Stimulated activated effector memory CD8-positive, alpha-beta T cell treated with anti-CD3 and anti-CD28 coated beads, Interleukin-12 subunit alpha, Interleukin-12 subunit beta, amount 100 ng/mL, for 72 hours (primary cell): ENCODE data around the gene COQ8B.
"Not testable (repeated sequence)": the region's sequence is repeated elsewhere in the genome, so short reads cannot be mapped to it uniquely, and the experiment has no call there.

Experiments
- ATAC-seq: fragments of 150-1000 bp; cut with Tn5 transposase; 2 replicates; pipeline ENCODE4 v1.10.0; 2021
- DNase-seq, 2 donors: peaks; one replicate each; pipeline ENCODE4 v3.0.0; 2021 to 2022; ENCODE audit warnings: low spot score in 2 of 2
- H3K27ac Mint-ChIP-seq: one replicate; pipeline ENCODE4 v1.8.0; 2022; ENCODE audit warnings: mild to moderate bottlenecking, mixed read lengths
- H3K36me3 Mint-ChIP-seq: one replicate; pipeline ENCODE4 v1.8.0; 2022; ENCODE audit warnings: mild to moderate bottlenecking, mixed read lengths
- H3K4me1 Mint-ChIP-seq: one replicate; pipeline ENCODE4 v1.8.0; 2022; ENCODE audit warnings: mixed read lengths
- H3K4me3 Mint-ChIP-seq: one replicate; pipeline ENCODE4 v1.8.0; 2022; ENCODE audit warnings: mild to moderate bottlenecking, mixed read lengths
- H3K9me3 Mint-ChIP-seq: one replicate; pipeline ENCODE4 v1.8.0; 2022; ENCODE audit warnings: mixed read lengths

Gene COQ8B

GRCh38 chr19:40735013-40735771, 18.5 kb upstream of the COQ8B start:
- no peak overlapping the region for H3K27ac Mint-ChIP-seq
- H3K4me3 Mint-ChIP-seq, result no peak overlapping the region
- DNase-seq (no peak), ATAC-seq (no peak)
- H3K9me3 Mint-ChIP-seq, result no peaks in the 10 kb centered on the region
- H3K4me1 Mint-ChIP-seq, result no peaks in the 10 kb centered on the region
- H3K36me3 Mint-ChIP-seq, result peaks cover 76% of the 10 kb centered on the region

DNA sequence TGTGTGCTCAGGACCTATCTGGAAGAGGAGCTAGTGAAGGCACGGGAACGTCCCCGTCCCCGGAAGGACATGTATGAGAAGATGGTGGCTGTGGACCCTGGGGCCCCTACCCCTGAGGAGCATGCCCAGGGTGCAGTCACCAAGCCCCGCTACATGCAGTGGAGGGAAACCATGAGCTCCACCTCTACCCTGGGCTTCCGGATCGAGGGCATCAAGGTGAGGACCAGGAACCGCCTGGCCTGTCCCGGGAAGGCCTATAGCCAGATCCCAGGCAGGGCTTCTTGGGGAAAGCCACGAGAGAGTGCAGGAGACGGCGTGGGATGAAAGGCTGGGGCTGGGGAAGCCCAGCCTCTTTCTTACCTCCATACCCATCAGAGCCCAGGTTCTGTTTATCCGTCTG, 16.5 kb upstream of the COQ8B start:
- Mint-ChIP-seq H3K36me3 (peaks cover 92% of the 10 kb centered on the region), H3K9me3 (no peaks in the 10 kb centered on the region), H3K27ac (no peak overlapping the region), H3K4me3 (no peak overlapping the region), H3K4me1 (no peaks in the 10 kb centered on the region)
- ATAC-seq, result no peak
- no peak for DNase-seq

DNA sequence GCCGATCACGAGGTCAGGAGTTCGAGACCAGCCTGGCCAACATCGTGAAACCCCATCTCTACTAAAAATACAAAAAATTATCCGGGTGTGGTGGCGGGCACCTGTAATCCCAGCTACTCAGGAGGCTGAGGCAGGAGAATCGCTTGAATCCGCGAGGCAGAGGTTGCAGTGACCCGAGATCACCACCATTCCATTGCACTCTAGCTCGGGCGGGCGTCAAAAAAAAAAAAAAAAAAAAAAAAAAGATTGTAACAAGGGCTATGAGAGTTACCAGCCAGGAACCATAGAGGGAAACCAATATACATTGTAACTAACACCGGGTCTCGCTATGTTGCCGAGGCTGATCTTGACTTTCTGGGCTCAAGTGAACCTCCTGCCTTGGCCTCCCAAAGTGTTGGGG, 15.6 kb upstream of the COQ8B start:
- not testable (repeated sequence) for ATAC-seq, H3K4me1 Mint-ChIP-seq, H3K27ac Mint-ChIP-seq

DNA sequence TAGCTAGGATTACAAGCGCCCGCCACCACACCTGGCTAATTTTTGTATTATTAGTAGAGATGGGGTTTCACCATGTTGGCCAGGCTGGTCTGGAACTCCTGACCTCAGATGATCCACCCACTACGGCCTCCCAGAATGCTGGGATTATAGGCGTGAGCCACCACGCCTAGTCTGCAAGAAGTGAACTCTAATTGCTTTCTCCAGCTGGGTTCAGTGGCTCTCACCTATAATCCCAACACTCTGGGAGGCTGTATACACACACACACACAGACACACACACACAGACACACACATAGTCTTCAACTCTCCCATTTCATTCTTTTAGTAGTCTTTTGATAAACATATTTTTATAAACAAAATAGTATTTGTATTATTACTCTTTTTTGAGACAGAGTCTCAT, 13.4 kb upstream of the COQ8B start:
- DNase-seq, H3K9me3 Mint-ChIP-seq, H3K27ac Mint-ChIP-seq, H3K4me3 Mint-ChIP-seq, H3K4me1 Mint-ChIP-seq, ATAC-seq: not testable (repeated sequence)
- H3K36me3 Mint-ChIP-seq, result peaks cover 92% of the 10 kb centered on the region

More for the DNA sequence above, 15.6 kb upstream of the COQ8B start:
- H3K36me3 Mint-ChIP-seq, result peaks cover 94% of the 10 kb centered on the region
- H3K4me3 Mint-ChIP-seq, H3K9me3 Mint-ChIP-seq, DNase-seq: not testable (repeated sequence)

- no peak for DNase-seq
- Mint-ChIP-seq H3K4me1 (peaks cover 40% of the 10 kb centered on the region), H3K9me3 (no peaks in the 10 kb centered on the region), H3K36me3 (peaks cover 76% of the 10 kb centered on the region), H3K27ac (no peak overlapping the region), H3K4me3 (no peak overlapping the region)
- no peak for ATAC-seq
These were observed 9.6 kb upstream of the COQ8B start for GRCh38 chr19:40726279-40726678.

DNA sequence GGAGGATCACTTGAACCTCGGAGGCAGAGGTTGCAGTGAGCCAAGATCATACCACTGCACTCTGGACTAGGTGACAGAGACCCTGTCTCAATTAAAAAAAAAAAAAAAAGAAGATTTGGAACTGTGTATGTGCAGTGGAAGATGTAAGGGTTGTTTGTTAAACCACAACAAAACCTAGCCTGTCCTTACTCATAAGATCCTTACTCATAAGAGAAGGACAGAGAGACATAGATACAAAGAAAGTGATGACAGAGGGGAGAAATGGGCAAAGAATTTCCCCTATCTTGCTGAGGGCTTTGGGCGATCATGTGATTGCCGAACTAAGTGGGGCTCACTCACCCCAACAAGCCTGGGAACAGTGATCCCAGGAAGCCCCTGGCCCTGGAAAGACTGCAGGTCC, 8.2 kb upstream of the COQ8B start:
- Mint-ChIP-seq H3K9me3 (no peaks in the 10 kb centered on the region), H3K27ac (peak overlapping the region; percentile 87), H3K4me1 (peaks cover 54% of the 10 kb centered on the region), H3K4me3 (peak overlapping the region; percentile 23), H3K36me3 (peaks cover 75% of the 10 kb centered on the region)
- DNase-seq, result no peak
- ATAC-seq, result peak; percentile 94

DNA sequence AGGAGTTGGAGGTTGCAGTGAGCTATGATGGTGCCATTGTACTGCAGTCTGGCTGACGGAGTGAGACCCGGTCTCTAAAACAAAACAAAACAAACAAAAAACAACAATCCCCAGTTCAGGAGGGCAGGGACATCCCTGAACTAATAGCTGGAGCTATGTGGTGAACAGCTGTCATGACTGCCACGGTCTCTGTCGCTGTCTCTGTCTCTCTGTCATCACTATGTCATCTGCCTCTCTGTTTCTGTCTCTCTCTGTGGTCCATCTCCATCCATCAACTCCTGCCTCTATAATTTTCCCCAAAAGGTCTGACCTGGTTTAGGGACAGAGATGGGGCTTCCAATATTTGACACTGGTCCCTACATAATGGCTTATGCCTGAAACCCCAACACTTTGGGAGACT, 7.6 kb upstream of the COQ8B start:
- peak overlapping the region; percentile 87 for H3K27ac Mint-ChIP-seq
- peaks cover 73% of the 10 kb centered on the region for H3K36me3 Mint-ChIP-seq
- H3K4me1 Mint-ChIP-seq, result peaks cover 60% of the 10 kb centered on the region
- no peaks in the 10 kb centered on the region for H3K9me3 Mint-ChIP-seq
- no peak overlapping the region for H3K4me3 Mint-ChIP-seq
- peak; percentile 83 for ATAC-seq
- no peak for DNase-seq

DNA sequence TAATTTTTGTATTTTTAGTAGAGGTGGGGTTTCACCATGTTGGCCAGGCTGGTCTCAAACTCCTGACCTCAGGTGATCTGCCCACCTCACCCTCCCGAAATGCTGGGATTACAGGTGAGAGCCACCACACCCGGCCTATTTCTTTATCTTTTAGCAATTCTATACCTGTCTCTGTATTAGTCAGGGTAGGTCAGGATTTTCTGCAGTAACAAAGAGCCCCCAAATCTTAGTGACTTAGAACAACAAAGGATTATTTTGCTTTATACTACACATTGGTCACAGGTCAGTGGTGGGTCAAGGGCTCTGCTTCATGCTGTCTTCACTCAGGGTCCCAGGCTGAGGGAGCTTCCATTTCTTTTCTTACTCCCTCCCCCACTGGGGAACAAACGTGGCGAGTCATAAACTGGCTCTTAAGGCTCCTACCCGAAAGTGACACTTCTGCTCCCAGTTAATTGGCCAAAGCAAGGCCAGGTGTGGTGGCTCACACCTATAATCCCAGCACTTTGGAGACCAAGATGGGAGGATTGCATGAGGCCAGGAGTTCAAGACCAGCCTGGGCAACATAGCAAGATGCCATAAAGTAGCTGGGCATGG, 7.1 kb upstream of the COQ8B start:
- H3K4me3 Mint-ChIP-seq, result no peak overlapping the region
- H3K36me3 Mint-ChIP-seq, result peaks cover 68% of the 10 kb centered on the region
- no peak for ATAC-seq
- no peak for DNase-seq
- peaks cover 65% of the 10 kb centered on the region for H3K4me1 Mint-ChIP-seq
- H3K9me3 Mint-ChIP-seq, result no peaks in the 10 kb centered on the region
- no peak overlapping the region for H3K27ac Mint-ChIP-seq

GRCh38 chr19:40721936-40722661, 5.4 kb upstream of the COQ8B start:
- Mint-ChIP-seq H3K4me3 (no peak overlapping the region), H3K9me3 (no peaks in the 10 kb centered on the region), H3K27ac (peak overlapping the region; percentile 26), H3K4me1 (peaks cover 73% of the 10 kb centered on the region), H3K36me3 (peaks cover 60% of the 10 kb centered on the region)
- DNase-seq (no peak), ATAC-seq (no peak)

DNA sequence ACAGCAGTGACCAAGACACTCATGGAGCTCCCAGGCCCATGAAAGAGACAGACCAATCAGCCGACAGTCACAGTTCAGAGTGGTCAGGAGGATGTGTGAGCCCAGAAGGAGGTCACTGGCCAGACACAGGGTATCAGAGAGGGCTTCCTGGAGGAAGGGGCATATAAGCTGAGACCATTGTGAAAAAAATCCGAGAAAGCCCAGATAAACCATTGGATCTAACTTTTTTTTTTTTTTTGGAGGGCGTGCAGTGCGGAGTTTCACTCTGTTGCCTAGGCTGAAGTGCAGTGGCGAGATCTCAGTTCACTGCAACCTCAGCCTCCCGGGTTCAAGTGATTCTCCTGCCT, 4.4 kb upstream of the COQ8B start:
- Mint-ChIP-seq H3K36me3 (peaks cover 56% of the 10 kb centered on the region), H3K4me3 (peak overlapping the region; percentile 83), H3K4me1 (peaks cover 77% of the 10 kb centered on the region), H3K9me3 (no peaks in the 10 kb centered on the region), H3K27ac (peak overlapping the region; percentile 68)
- no peak for ATAC-seq
- no peak for DNase-seq

DNA sequence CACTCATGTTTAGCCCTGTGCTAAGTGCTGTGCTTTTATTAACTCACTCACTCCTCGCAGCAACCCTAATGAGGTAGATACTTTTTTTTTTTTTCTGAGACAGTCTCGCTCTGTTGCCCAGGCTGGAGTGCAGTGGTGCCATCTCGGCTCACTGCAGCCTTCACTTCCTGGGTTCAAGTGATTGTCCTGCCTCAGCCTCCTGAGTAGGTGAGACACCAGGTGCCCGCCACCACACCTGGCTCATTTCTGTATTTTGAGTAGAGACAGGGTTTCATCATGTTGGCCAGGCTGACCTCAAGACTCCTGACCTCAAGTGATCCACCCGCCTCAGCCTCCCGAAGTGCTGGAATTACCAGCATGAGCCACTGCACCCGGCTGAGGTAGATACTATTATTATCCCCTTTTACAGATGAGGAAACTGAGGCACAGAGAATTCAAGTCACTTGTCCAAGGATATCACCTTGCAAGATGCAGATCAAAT, 2.8 kb upstream of the COQ8B start:
- H3K36me3 Mint-ChIP-seq, result peaks cover 51% of the 10 kb centered on the region
- peaks cover 83% of the 10 kb centered on the region for H3K4me1 Mint-ChIP-seq
- DNase-seq, result no peak
- H3K9me3 Mint-ChIP-seq, result no peaks in the 10 kb centered on the region
- H3K27ac Mint-ChIP-seq, result peak overlapping the region; percentile 90
- peak overlapping the region; percentile 83 for H3K4me3 Mint-ChIP-seq
- no peak for ATAC-seq

- H3K4me1 Mint-ChIP-seq, result peaks cover 83% of the 10 kb centered on the region
- H3K4me3 Mint-ChIP-seq, result peak overlapping the region; percentile 83
- DNase-seq (no peak), ATAC-seq (no peak)
- H3K36me3 Mint-ChIP-seq, result peaks cover 49% of the 10 kb centered on the region
- H3K27ac Mint-ChIP-seq, result peak overlapping the region; percentile 90
- H3K9me3 Mint-ChIP-seq, result no peaks in the 10 kb centered on the region
These were observed 2.2 kb upstream of the COQ8B start for GRCh38 chr19:40718774-40719391.

- no peak for DNase-seq
These were observed 1.4 kb upstream of the COQ8B start for GRCh38 chr19:40717880-40718773.

GRCh38 chr19:40717325-40717879, 716 bp upstream of the COQ8B start:
- no peak for DNase-seq
- Mint-ChIP-seq H3K27ac (peak overlapping the region; percentile 90), H3K9me3 (no peaks in the 10 kb centered on the region), H3K4me1 (peaks cover 75% of the 10 kb centered on the region), H3K4me3 (peak overlapping the region; percentile 83), H3K36me3 (peaks cover 53% of the 10 kb centered on the region)
- ATAC-seq, result no peak

More at GRCh38 chr19:40717880-40718773, 1.4 kb upstream of the COQ8B start:
- Mint-ChIP-seq H3K27ac (peak overlapping the region; percentile 90), H3K9me3 (no peaks in the 10 kb centered on the region), H3K36me3 (peaks cover 49% of the 10 kb centered on the region), H3K4me1 (peaks cover 80% of the 10 kb centered on the region), H3K4me3 (peak overlapping the region; percentile 83)
- ATAC-seq, result no peak
